Choroid plexus epithelial cell (primary cell): ENCODE measurements around the gene TBC1D19.
"Not testable (repeated sequence)": the region's sequence is repeated elsewhere in the genome, so short reads cannot be mapped to it uniquely, and the experiment has no call there.

Experiments used
- DNase-seq: peaks from one replicate; pipeline ENCODE4 v3.0.0-alpha.2; 2010; ENCODE audit warnings: low read depth
- H3K4me3 ChIP-seq: 2 replicates; pipeline ENCODE4 v1.5.1; 2011; ENCODE audit warnings: low read depth, mild to moderate bottlenecking, control low read depth, low read length, moderate library complexity
- TF ChIP-seq, protein P1 (sequence below): conservative IDR thresholded peaks from 2 replicates; pipeline ENCODE4 v1.5.1; 2011; ENCODE audit warnings: low read depth, mild to moderate bottlenecking, control low read depth, inconsistent platforms, low read length, moderate library complexity

Gene TBC1D19

DNA sequence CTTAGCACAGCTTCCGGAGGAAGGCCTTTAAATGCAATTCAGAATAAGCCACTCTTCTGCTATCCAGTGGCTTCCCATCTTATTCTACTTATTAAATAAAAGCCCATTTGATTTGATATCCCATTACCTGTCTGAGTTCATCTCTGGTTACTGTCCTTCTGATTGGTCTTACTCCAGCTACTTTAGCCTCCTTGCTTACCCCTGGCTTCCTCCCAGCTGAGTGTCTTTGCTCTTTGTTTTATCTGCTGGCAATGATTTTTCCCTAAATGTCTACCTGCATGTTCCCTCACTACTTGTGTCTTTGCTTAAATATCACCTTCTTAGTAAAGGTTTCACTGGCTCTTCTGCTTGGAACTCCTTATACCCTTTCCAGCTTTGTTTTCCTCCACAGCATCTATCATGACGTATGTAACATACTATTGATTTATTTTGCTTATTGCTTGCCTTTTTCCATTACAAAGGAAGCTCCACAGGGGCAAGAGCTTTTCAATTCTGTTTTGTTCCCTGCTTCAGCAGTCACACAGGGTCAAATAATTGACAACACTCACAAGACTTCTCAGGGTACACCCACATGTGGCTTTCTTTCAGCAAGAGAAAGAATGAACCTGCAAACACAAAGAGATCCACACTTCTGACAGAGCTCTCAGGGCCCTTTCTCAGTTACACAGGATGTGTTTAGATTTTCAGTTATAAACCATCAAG, 63.8 kb downstream of the TBC1D19 start:
- TF ChIP-seq, protein P1, sequence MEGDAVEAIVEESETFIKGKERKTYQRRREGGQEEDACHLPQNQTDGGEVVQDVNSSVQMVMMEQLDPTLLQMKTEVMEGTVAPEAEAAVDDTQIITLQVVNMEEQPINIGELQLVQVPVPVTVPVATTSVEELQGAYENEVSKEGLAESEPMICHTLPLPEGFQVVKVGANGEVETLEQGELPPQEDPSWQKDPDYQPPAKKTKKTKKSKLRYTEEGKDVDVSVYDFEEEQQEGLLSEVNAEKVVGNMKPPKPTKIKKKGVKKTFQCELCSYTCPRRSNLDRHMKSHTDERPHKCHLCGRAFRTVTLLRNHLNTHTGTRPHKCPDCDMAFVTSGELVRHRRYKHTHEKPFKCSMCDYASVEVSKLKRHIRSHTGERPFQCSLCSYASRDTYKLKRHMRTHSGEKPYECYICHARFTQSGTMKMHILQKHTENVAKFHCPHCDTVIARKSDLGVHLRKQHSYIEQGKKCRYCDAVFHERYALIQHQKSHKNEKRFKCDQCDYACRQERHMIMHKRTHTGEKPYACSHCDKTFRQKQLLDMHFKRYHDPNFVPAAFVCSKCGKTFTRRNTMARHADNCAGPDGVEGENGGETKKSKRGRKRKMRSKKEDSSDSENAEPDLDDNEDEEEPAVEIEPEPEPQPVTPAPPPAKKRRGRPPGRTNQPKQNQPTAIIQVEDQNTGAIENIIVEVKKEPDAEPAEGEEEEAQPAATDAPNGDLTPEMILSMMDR, result no peak
- H3K4me3 ChIP-seq, result no peak overlapping the region
- DNase-seq, result no peak

DNA sequence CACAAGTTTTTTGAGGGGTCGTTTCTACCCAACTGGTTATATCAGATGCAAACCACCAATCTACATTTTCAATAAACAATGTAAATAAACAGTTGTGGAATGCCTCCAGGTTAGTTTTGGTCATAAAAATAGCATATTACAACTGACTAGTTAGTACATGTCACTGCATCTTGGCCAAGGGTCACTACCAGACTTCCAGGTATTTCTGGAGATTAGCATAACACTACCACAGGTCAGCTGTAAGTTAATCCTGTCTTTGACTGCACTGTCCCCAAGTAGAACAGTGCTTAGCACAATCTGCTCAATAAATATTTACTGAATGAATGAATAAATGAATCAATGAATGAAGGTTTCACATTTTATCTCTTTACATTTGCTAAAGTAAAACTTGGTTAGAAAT, 64.4 kb downstream of the TBC1D19 start:
- DNase-seq, result no peak
- TF ChIP-seq, protein P1, result no peak
- no peak overlapping the region for H3K4me3 ChIP-seq

DNA sequence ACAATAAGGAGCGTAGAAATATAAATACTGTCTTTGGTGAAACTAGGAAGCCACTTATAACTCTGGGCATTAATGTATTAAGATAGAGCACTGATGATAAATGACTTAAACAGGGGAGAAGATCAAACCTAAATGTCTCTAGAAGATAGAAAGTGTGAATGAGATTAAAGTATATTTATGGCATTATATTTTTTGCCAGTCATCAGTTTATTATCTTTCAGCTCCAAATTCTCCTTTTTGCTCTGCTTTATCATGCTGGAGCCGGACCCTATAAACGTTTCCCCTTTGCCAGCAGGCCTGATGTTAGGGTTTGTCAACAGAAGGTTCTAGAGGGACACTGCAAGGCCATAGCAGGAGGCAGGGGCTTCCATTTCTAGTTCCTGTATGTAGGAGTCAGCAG, 76.4 kb downstream of the TBC1D19 start:
- no peak for DNase-seq
- no peak overlapping the region for H3K4me3 ChIP-seq
- TF ChIP-seq, protein P1, result no peak

DNA sequence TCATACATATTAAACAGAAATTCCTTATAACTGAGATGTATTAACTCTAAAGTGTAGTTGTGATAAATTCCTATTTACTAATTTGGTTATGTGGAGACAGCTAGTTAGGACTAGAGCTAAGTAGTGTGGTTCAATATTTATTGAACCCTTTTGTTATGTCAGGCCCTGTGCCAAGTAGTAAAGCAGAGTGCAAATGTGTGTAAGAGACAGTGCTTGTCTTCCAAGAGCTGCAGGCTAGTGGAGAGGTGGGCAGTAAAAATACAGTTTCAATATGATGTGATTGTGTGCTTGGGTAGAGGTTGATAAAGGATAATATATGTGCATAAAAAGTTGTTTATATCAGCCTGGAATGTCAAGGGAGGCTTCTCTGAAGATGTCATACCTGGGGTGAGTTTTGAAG, 80.0 kb downstream of the TBC1D19 start:
- no peak overlapping the region for H3K4me3 ChIP-seq
- no peak for DNase-seq
- TF ChIP-seq, protein P1, result no peak

DNA sequence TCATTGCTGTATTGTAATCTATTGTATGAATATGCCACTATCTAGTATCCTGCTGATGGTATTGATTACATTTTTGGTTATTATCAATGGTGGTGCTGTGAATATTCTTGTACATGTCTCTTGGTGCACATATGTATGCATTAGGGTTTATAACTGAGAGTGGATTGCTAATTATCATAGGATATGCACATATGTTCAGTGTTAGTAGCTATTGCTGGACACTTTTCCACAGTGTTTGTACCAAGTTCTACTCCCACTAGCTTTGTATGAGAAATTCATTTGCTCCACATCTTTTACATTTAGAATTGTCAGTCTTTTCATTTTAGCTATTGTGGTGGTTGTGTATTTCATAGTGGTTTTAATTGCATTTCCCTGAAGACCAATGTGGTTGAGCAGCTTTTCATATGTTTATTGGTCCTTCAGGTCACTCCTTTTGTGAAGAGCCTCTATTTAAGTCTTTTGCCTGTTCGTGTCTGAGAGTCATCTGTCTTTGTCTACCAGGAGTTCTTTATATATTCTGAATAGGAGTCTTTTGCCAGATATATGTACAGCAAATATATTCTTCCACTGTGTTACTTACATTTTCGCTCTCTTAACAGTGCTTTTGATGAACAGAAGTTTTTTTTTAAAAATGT, 87.1 kb downstream of the TBC1D19 start:
- no peak overlapping the region for H3K4me3 ChIP-seq
- TF ChIP-seq, protein P1, result no peak
- no peak for DNase-seq

DNA sequence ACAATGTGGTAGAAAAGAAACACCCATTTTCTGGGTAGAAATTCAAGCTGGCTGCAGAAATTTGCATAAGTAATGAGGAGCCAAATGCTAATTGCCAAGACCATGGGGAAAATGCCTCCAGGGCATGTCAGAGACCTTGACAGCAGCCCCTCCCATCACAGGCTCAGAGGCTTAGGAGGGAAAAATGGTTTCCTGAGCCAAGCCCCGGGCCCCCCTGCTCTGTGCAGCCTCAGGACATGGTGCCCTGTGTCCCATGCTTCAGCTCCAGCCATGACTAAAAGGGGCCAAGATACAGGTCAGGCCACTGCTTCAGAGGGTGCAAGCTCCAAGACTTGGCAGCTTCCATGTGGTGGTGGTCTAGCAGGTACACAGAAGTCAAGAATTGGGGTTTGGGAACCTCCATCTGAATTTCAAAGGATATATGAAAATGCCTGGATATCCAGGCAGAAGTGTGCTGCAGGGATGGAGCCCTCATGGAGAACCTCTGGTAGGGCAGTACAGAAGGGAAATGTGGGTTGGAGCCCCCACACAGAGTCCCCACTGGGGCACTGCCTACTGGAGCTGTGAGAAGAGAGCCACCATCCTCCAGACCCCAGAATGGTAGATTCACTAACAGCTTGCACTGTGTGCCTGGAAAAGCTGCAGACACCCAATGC, 95.3 kb downstream of the TBC1D19 start:
- H3K4me3 ChIP-seq, DNase-seq: not testable (repeated sequence)

DNA sequence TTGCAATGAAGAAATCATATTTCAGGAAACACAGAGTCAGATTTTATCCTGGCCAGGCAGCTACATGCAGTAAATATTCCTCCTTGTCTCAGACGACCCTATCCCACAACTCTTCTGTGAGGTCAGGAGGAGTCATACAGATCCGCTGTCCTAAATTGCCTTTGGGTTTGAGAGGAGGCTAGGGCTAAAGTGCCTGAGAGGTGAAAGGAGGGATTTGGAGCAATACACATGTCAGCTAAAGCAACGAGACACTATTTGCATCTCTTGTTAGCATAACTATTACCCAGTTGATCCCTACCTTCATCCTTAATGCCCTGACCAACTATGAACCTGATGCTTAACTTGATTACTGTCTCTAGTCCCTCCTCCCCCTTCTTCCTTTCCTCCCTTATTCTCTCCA, 98.6 kb downstream of the TBC1D19 start:
- no peak for DNase-seq
- TF ChIP-seq, protein P1, result no peak
- no peak overlapping the region for H3K4me3 ChIP-seq
